Activated naive CD8-positive, alpha-beta T cell (primary cell): Measurements from ENCODE around the gene RNF19B.

ENCODE experiments used
- H3K27ac Mint-ChIP-seq: one replicate; pipeline ENCODE4 v1.8.0; 2021; ENCODE audit warnings: mixed read lengths
- H3K27me3 Mint-ChIP-seq: one replicate; pipeline ENCODE4 v1.8.0; 2021; ENCODE audit warnings: mixed read lengths
- H3K36me3 Mint-ChIP-seq: one replicate; pipeline ENCODE4 v1.8.0; 2021; ENCODE audit warnings: mixed read lengths
- H3K4me1 Mint-ChIP-seq: one replicate; pipeline ENCODE4 v1.8.0; 2021; ENCODE audit warnings: low read depth, mixed read lengths
- H3K4me3 Mint-ChIP-seq: one replicate; pipeline ENCODE4 v1.8.0; 2021; ENCODE audit warnings: mild to moderate bottlenecking, mixed read lengths
- H3K9me3 Mint-ChIP-seq: one replicate; pipeline ENCODE4 v1.8.0; 2021; ENCODE audit warnings: low read depth, mixed read lengths

RNF19B gene

GRCh38 chr1:32963746-32964460 lies 706 bp downstream of the RNF19B start:
- peaks cover 6% of the 10 kb centered on the region for H3K36me3 Mint-ChIP-seq

GRCh38 chr1:32962248-32962896 lies 2.2 kb downstream of the RNF19B start:
- Mint-ChIP-seq H3K9me3 (no peaks in the 10 kb centered on the region), H3K36me3 (peaks cover 4% of the 10 kb centered on the region), H3K27me3 (no peaks in the 10 kb centered on the region), H3K4me1 (peaks cover 55% of the 10 kb centered on the region), H3K27ac (peak overlapping the region; percentile 61), H3K4me3 (peak overlapping the region; percentile 89)

More at GRCh38 chr1:32963746-32964460, 706 bp downstream of the RNF19B start:
- Mint-ChIP-seq H3K4me3 (peak overlapping the region; percentile 89), H3K4me1 (peaks cover 46% of the 10 kb centered on the region), H3K27ac (no peak overlapping the region), H3K27me3 (peaks cover 3% of the 10 kb centered on the region), H3K9me3 (no peaks in the 10 kb centered on the region)

- Mint-ChIP-seq H3K27me3 (no peaks in the 10 kb centered on the region), H3K36me3 (peaks cover 4% of the 10 kb centered on the region), H3K4me3 (no peak overlapping the region), H3K4me1 (peaks cover 59% of the 10 kb centered on the region), H3K27ac (no peak overlapping the region), H3K9me3 (no peaks in the 10 kb centered on the region)
These were observed 3.7 kb downstream of the RNF19B start for GRCh38 chr1:32960819-32961355.

- peaks cover 4% of the 10 kb centered on the region for H3K36me3 Mint-ChIP-seq
- no peaks in the 10 kb centered on the region for H3K27me3 Mint-ChIP-seq
- no peak overlapping the region for H3K27ac Mint-ChIP-seq
- no peak overlapping the region for H3K4me3 Mint-ChIP-seq
- H3K4me1 Mint-ChIP-seq = peaks cover 62% of the 10 kb centered on the region
- no peaks in the 10 kb centered on the region for H3K9me3 Mint-ChIP-seq
These were observed 4.3 kb downstream of the RNF19B start for GRCh38 chr1:32960342-32960741.

- Mint-ChIP-seq H3K4me1 (peaks cover 66% of the 10 kb centered on the region), H3K27ac (peak overlapping the region; percentile 46), H3K4me3 (no peak overlapping the region), H3K36me3 (peaks cover 4% of the 10 kb centered on the region), H3K27me3 (no peaks in the 10 kb centered on the region), H3K9me3 (no peaks in the 10 kb centered on the region)
These were observed 5.8 kb downstream of the RNF19B start for GRCh38 chr1:32958827-32959226.

- Mint-ChIP-seq H3K27ac (no peak overlapping the region), H3K27me3 (no peaks in the 10 kb centered on the region), H3K9me3 (no peaks in the 10 kb centered on the region), H3K4me3 (no peak overlapping the region), H3K36me3 (peaks cover 7% of the 10 kb centered on the region), H3K4me1 (peaks cover 57% of the 10 kb centered on the region)
These were observed 7.6 kb downstream of the RNF19B start for GRCh38 chr1:32957017-32957416.

- Mint-ChIP-seq H3K27ac (no peak overlapping the region), H3K4me1 (peaks cover 38% of the 10 kb centered on the region), H3K9me3 (no peaks in the 10 kb centered on the region), H3K4me3 (no peak overlapping the region), H3K27me3 (no peaks in the 10 kb centered on the region), H3K36me3 (peaks cover 5% of the 10 kb centered on the region)
These were observed 10.4 kb downstream of the RNF19B start for GRCh38 chr1:32954168-32954567.

- peaks cover 34% of the 10 kb centered on the region for H3K4me1 Mint-ChIP-seq
- no peak overlapping the region for H3K27ac Mint-ChIP-seq
- H3K36me3 Mint-ChIP-seq = peaks cover 5% of the 10 kb centered on the region
- H3K27me3 Mint-ChIP-seq = no peaks in the 10 kb centered on the region
- no peaks in the 10 kb centered on the region for H3K9me3 Mint-ChIP-seq
- H3K4me3 Mint-ChIP-seq = no peak overlapping the region
These were observed 11.1 kb downstream of the RNF19B start for GRCh38 chr1:32953495-32953894.

- no peaks in the 10 kb centered on the region for H3K27me3 Mint-ChIP-seq
- H3K4me1 Mint-ChIP-seq = peaks cover 8% of the 10 kb centered on the region
- no peaks in the 10 kb centered on the region for H3K9me3 Mint-ChIP-seq
- H3K36me3 Mint-ChIP-seq = peaks cover 10% of the 10 kb centered on the region
- no peak overlapping the region for H3K4me3 Mint-ChIP-seq
- no peak overlapping the region for H3K27ac Mint-ChIP-seq
These were observed 15.1 kb downstream of the RNF19B start for GRCh38 chr1:32949519-32949918.

GRCh38 chr1:32948905-32949304 lies 15.7 kb downstream of the RNF19B start:
- Mint-ChIP-seq H3K4me3 (no peak overlapping the region), H3K36me3 (peaks cover 15% of the 10 kb centered on the region), H3K27ac (no peak overlapping the region), H3K27me3 (no peaks in the 10 kb centered on the region), H3K4me1 (peaks cover 14% of the 10 kb centered on the region), H3K9me3 (no peaks in the 10 kb centered on the region)

GRCh38 chr1:32948390-32948722 lies 16.3 kb downstream of the RNF19B start:
- Mint-ChIP-seq H3K27me3 (no peaks in the 10 kb centered on the region), H3K4me1 (peaks cover 15% of the 10 kb centered on the region), H3K9me3 (no peaks in the 10 kb centered on the region), H3K27ac (no peak overlapping the region), H3K36me3 (peaks cover 17% of the 10 kb centered on the region), H3K4me3 (no peak overlapping the region)

- peaks cover 14% of the 10 kb centered on the region for H3K36me3 Mint-ChIP-seq
- no peak overlapping the region for H3K27ac Mint-ChIP-seq
- H3K4me3 Mint-ChIP-seq = no peak overlapping the region
- H3K4me1 Mint-ChIP-seq = peaks cover 15% of the 10 kb centered on the region
- no peaks in the 10 kb centered on the region for H3K9me3 Mint-ChIP-seq
- no peaks in the 10 kb centered on the region for H3K27me3 Mint-ChIP-seq
These were observed 16.8 kb downstream of the RNF19B start for GRCh38 chr1:32947669-32948389.

GRCh38 chr1:32946413-32946812 lies 18.2 kb downstream of the RNF19B start:
- Mint-ChIP-seq H3K27me3 (no peaks in the 10 kb centered on the region), H3K9me3 (no peaks in the 10 kb centered on the region), H3K4me3 (no peak overlapping the region), H3K4me1 (peaks cover 15% of the 10 kb centered on the region), H3K36me3 (peaks cover 17% of the 10 kb centered on the region), H3K27ac (peak overlapping the region; percentile 10)

GRCh38 chr1:32944180-32944579 lies 20.4 kb downstream of the RNF19B start:
- H3K36me3 Mint-ChIP-seq = peaks cover 17% of the 10 kb centered on the region
- no peak overlapping the region for H3K27ac Mint-ChIP-seq
- H3K27me3 Mint-ChIP-seq = no peaks in the 10 kb centered on the region
- H3K4me1 Mint-ChIP-seq = peaks cover 19% of the 10 kb centered on the region
- no peak overlapping the region for H3K4me3 Mint-ChIP-seq
- no peaks in the 10 kb centered on the region for H3K9me3 Mint-ChIP-seq
